Measurements from ENCODE around the gene RUSC2. TPM values are rescaled to one million over a fixed set of nuclear protein-coding genes. Genes with fewer than 3 reads are reported as not detected.
A peak's percentile ranks its signal among the peaks of the same experiment; 100 is the strongest.

The RUSC2 gene
- polyA plus RNA-seq, 2 of the 4 experiments (the other 2 are of a cell fraction) = 15.9 to 21.2 TPM

- TF ChIP-seq HMGXB4 (CRISPR knock-in tag; IDR thresholded peaks at IDR 0.05; ENCODE audit: borderline replicate concordance) (no peak), FOXS1 (CRISPR knock-in tag; IDR thresholded peaks at IDR 0.05) (no peak), MAFK (IDR thresholded peaks at IDR 0.05; ENCODE audit: partially characterized antibody) (no peak), HEYL (CRISPR knock-in tag; IDR thresholded peaks at IDR 0.05) (0 out of 2 replicates have a peak, but pooled peaks have one; percentile 51), RFX5 (IDR thresholded peaks at IDR 0.05) (no peak), ZNF302 (CRISPR knock-in tag; IDR thresholded peaks at IDR 0.05) (no peak)
- TF ChIP-seq, protein P1, sequence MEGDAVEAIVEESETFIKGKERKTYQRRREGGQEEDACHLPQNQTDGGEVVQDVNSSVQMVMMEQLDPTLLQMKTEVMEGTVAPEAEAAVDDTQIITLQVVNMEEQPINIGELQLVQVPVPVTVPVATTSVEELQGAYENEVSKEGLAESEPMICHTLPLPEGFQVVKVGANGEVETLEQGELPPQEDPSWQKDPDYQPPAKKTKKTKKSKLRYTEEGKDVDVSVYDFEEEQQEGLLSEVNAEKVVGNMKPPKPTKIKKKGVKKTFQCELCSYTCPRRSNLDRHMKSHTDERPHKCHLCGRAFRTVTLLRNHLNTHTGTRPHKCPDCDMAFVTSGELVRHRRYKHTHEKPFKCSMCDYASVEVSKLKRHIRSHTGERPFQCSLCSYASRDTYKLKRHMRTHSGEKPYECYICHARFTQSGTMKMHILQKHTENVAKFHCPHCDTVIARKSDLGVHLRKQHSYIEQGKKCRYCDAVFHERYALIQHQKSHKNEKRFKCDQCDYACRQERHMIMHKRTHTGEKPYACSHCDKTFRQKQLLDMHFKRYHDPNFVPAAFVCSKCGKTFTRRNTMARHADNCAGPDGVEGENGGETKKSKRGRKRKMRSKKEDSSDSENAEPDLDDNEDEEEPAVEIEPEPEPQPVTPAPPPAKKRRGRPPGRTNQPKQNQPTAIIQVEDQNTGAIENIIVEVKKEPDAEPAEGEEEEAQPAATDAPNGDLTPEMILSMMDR (IDR thresholded peaks at IDR 0.05) = no peak
Measured at GRCh38 chr9:35517552-35518224, 27.8 kb downstream of the RUSC2 start (continued).

DNA sequence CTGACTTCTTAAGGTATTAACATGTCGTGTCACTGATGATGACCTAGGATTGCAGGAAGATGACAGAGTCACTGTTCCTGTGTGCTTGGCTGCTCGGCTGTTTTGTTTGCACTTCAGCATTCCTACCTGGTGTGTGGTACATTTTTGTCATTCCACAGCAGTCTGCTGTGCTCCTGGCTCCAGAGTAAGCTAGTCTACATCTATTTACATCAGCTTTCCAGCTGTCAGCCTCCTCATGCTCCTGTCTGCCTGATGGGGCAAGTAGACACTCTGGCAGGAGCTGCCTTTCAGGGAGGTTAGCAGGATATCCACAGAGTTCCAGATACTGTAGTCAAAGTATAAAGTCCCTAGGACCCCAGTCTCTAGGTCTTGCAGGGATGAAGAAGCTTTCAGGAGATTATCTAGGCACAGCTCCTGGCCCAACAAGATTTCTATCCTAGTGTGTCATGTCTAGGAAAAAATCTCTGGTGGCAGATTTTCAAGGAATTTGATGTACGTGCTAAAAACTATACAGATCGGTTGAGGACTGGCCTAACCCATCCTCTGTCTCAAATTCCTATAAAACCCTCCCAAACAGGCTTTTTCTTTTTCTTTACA is 28.4 kb downstream of the RUSC2 start:
- ATAC-seq (peak; percentile 91), FAIRE-seq (peak; percentile 98), DNase-seq (ENCODE audit: low read depth in 1 of 2, low spot score in 1 of 2) (peak; percentile 95 to 98)
- Histone ChIP-seq H3K4me2 (peak overlapping the region; percentile 70), H3K4me1 (peaks cover 96% of the 10 kb centered on the region), H3K4me3 (no peak overlapping the region), H3K9me3 (no peaks in the 10 kb centered on the region), H3K27ac (peak overlapping the region; percentile 95 to 96)
- POLR2A ChIA-PET = interaction anchor here (0.7 to 3.2 kb wide), 9 partner anchors 10 to 407 kb away, joined by 3 to 18 read pairs (median 4); partner anchors contain the start of genes ATOSB, CCDC107, RMRP and RUSC2
- 2% methylated on average over 4 of the region's 4 CpGs for WGBS (ENCODE audit: missing lambda C conversion rate)
- CTCF ChIA-PET = interaction anchor here (0.8 to 10.0 kb wide), 21 partner anchors 8 to 415 kb away, joined by 3 to 146 read pairs (median 5); partner anchors contain the start of genes RUSC2 and STOML2
- TF ChIP-seq HOXB5 (CRISPR knock-in tag; IDR thresholded peaks at IDR 0.05) (no peak; the same call in 1 of the 2 replicates), MAX (IDR thresholded peaks at IDR 0.05) (peak; percentile 96), CBX8 (IDR thresholded peaks at IDR 0.05) (no peak), ZFP36 (IDR thresholded peaks at IDR 0.05; ENCODE audit: borderline replicate concordance, partially characterized antibody) (no peak), SREBF2 (IDR thresholded peaks at IDR 0.05) (no peak), HOXA7 (CRISPR knock-in tag; IDR thresholded peaks at IDR 0.05) (no peak), NPAS2 (CRISPR knock-in tag; IDR thresholded peaks at IDR 0.05; ENCODE audit: borderline replicate concordance) (no peak), RAD21 (conservative IDR thresholded peaks at IDR 0.05 in 1 of 2, IDR thresholded peaks at IDR 0.05 in 1 of 2) (peak; percentile 35 to 69), FOSB (CRISPR knock-in tag; IDR thresholded peaks at IDR 0.05) (no peak), RNF2 (IDR thresholded peaks at IDR 0.05; ENCODE audit: borderline replicate concordance, low read depth) (no peak), JUNB (IDR thresholded peaks at IDR 0.05) (peak; percentile 97), NFE2L2 (conservative IDR thresholded peaks at IDR 0.05; ENCODE audit: low read length) (0 out of 2 replicates have a peak, but pooled peaks have one; percentile 42), KDM1A (IDR thresholded peaks at IDR 0.05; ENCODE audit: low read depth) (no peak), POLR2A (IDR thresholded peaks at IDR 0.05; ENCODE audit: low read length) (no peak), SMC3 (IDR thresholded peaks at IDR 0.05) (peak; percentile 66), HMGXB4 (CRISPR knock-in tag; IDR thresholded peaks at IDR 0.05; ENCODE audit: borderline replicate concordance) (no peak), FOXS1 (CRISPR knock-in tag; IDR thresholded peaks at IDR 0.05) (no peak), CBX2 (IDR thresholded peaks at IDR 0.05; ENCODE audit: borderline replicate concordance, low read depth) (no peak)
- TF ChIP-seq, protein P2, sequence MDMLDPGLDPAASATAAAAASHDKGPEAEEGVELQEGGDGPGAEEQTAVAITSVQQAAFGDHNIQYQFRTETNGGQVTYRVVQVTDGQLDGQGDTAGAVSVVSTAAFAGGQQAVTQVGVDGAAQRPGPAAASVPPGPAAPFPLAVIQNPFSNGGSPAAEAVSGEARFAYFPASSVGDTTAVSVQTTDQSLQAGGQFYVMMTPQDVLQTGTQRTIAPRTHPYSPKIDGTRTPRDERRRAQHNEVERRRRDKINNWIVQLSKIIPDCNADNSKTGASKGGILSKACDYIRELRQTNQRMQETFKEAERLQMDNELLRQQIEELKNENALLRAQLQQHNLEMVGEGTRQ (IDR thresholded peaks at IDR 0.05) = no peak
- TF ChIP-seq, protein P1 (IDR thresholded peaks at IDR 0.05) = no peak
- TF ChIP-seq, protein P3, sequence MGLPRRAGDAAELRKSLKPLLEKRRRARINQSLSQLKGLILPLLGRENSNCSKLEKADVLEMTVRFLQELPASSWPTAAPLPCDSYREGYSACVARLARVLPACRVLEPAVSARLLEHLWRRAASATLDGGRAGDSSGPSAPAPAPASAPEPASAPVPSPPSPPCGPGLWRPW (IDR thresholded peaks at IDR 0.05) = peak; percentile 79
- TF ChIP-seq, protein P4, sequence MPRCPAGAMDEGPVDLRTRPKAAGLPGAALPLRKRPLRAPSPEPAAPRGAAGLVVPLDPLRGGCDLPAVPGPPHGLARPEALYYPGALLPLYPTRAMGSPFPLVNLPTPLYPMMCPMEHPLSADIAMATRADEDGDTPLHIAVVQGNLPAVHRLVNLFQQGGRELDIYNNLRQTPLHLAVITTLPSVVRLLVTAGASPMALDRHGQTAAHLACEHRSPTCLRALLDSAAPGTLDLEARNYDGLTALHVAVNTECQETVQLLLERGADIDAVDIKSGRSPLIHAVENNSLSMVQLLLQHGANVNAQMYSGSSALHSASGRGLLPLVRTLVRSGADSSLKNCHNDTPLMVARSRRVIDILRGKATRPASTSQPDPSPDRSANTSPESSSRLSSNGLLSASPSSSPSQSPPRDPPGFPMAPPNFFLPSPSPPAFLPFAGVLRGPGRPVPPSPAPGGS (IDR thresholded peaks at IDR 0.05) = peak; percentile 94; the same call in 2 of the 3 replicates
